ENCODE results near the gene GRIA4.

Gene GRIA4

GRCh38 chr11:105639527-105639926 is 29.7 kb downstream of the GRIA4 start:
- no peak for DNase-seq

GRCh38 chr11:105641433-105641832 is 31.6 kb downstream of the GRIA4 start:
- DNase-seq = no peak

- DNase-seq = no peak
These were observed 33.0 kb downstream of the GRIA4 start for GRCh38 chr11:105642870-105643269.

GRCh38 chr11:105644839-105645573 is 35.1 kb downstream of the GRIA4 start:
- DNase-seq = no peak

GRCh38 chr11:105647780-105648179 is 37.9 kb downstream of the GRIA4 start:
- no peak for DNase-seq

GRCh38 chr11:105648762-105649161 is 38.9 kb downstream of the GRIA4 start:
- no peak for DNase-seq

GRCh38 chr11:105665281-105665680 is 55.4 kb downstream of the GRIA4 start:
- DNase-seq = no peak

GRCh38 chr11:105667441-105667840 is 57.6 kb downstream of the GRIA4 start:
- DNase-seq = no peak

GRCh38 chr11:105670811-105671210 is 60.9 kb downstream of the GRIA4 start:
- no peak for DNase-seq

GRCh38 chr11:105673089-105673488 is 63.2 kb downstream of the GRIA4 start:
- DNase-seq = no peak

- DNase-seq = no peak
These were observed 79.8 kb downstream of the GRIA4 start for GRCh38 chr11:105689631-105690030.

GRCh38 chr11:105690467-105690866 is 80.6 kb downstream of the GRIA4 start:
- no peak for DNase-seq

- no peak for DNase-seq
These were observed 83.3 kb downstream of the GRIA4 start for GRCh38 chr11:105693075-105693759.

GRCh38 chr11:105696000-105696399 is 86.1 kb downstream of the GRIA4 start:
- DNase-seq = no peak

GRCh38 chr11:105697291-105697690 is 87.4 kb downstream of the GRIA4 start:
- DNase-seq = no peak

- DNase-seq = no peak
These were observed 89.3 kb downstream of the GRIA4 start for GRCh38 chr11:105699203-105699602.

GRCh38 chr11:105700271-105700670 is 90.4 kb downstream of the GRIA4 start:
- DNase-seq = no peak

- no peak for DNase-seq
These were observed 91.2 kb downstream of the GRIA4 start for GRCh38 chr11:105701098-105701497.

GRCh38 chr11:105705786-105706530 is 96.1 kb downstream of the GRIA4 start:
- DNase-seq = no peak

- no peak for DNase-seq
These were observed 103.2 kb downstream of the GRIA4 start for GRCh38 chr11:105713106-105713505.

GRCh38 chr11:105713696-105714095 is 103.8 kb downstream of the GRIA4 start:
- no peak for DNase-seq

GRCh38 chr11:105718641-105719040 is 108.8 kb downstream of the GRIA4 start:
- DNase-seq = no peak

- DNase-seq = peak; percentile 80
These were observed 109.4 kb downstream of the GRIA4 start for GRCh38 chr11:105719073-105719822.

All from NCI-H345 (cell line).